GM19328 (cell line): ENCODE data around the gene TMEM117.
"Not testable (repeated sequence)": the region's sequence is repeated elsewhere in the genome, so short reads cannot be mapped to it uniquely, and the experiment has no call there.

Experiments
- ATAC-seq: cut with Tn5 transposase; IDR thresholded peaks from one replicate; pipeline ENCODE4 v1.9.1; 2021; ENCODE audit warnings: mild to moderate bottlenecking, moderate library complexity; ENCODE audit not compliant: unreplicated experiment

Gene TMEM117

GRCh38 chr12:43836475-43836989 is 651 bp downstream of the TMEM117 start:
- ATAC-seq = no peak

- ATAC-seq = no peak
Measured at GRCh38 chr12:43840338-43840737, 4.5 kb downstream of the TMEM117 start.

- no peak for ATAC-seq
Measured at GRCh38 chr12:43841253-43841652, 5.4 kb downstream of the TMEM117 start.

- ATAC-seq = no peak
Measured at GRCh38 chr12:43842259-43842658, 6.4 kb downstream of the TMEM117 start.

- ATAC-seq = not testable (repeated sequence)
Measured at GRCh38 chr12:43847425-43848225, 11.7 kb downstream of the TMEM117 start.

- no peak for ATAC-seq
Measured at GRCh38 chr12:43848226-43848507, 12.3 kb downstream of the TMEM117 start.

GRCh38 chr12:43848786-43849185 is 12.9 kb downstream of the TMEM117 start:
- ATAC-seq = no peak

GRCh38 chr12:43852744-43853143 is 16.9 kb downstream of the TMEM117 start:
- no peak for ATAC-seq

- ATAC-seq = no peak
Measured at GRCh38 chr12:43856972-43857371, 21.1 kb downstream of the TMEM117 start.

- ATAC-seq = no peak
Measured at GRCh38 chr12:43858096-43858495, 22.2 kb downstream of the TMEM117 start.

- no peak for ATAC-seq
Measured at GRCh38 chr12:43858991-43859390, 23.1 kb downstream of the TMEM117 start.

- ATAC-seq = no peak
Measured at GRCh38 chr12:43861015-43861839, 25.3 kb downstream of the TMEM117 start.

- no peak for ATAC-seq
Measured at GRCh38 chr12:43861840-43862150, 25.9 kb downstream of the TMEM117 start.

- ATAC-seq = no peak
Measured at GRCh38 chr12:43863770-43864366, 28.0 kb downstream of the TMEM117 start.

GRCh38 chr12:43864557-43864956 is 28.7 kb downstream of the TMEM117 start:
- not testable (repeated sequence) for ATAC-seq

- no peak for ATAC-seq
Measured at GRCh38 chr12:43869184-43869583, 33.3 kb downstream of the TMEM117 start.

GRCh38 chr12:43869765-43870164 is 33.9 kb downstream of the TMEM117 start:
- ATAC-seq = not testable (repeated sequence)

GRCh38 chr12:43871258-43871657 is 35.4 kb downstream of the TMEM117 start:
- not testable (repeated sequence) for ATAC-seq

GRCh38 chr12:43872396-43872795 is 36.5 kb downstream of the TMEM117 start:
- ATAC-seq = no peak

- no peak for ATAC-seq
Measured at GRCh38 chr12:43878050-43878449, 42.2 kb downstream of the TMEM117 start.

GRCh38 chr12:43880547-43880946 is 44.7 kb downstream of the TMEM117 start:
- ATAC-seq = no peak
